WTC11 (cell line): ENCODE results near the gene VARS2. TPM values are rescaled to one million over a fixed set of nuclear protein-coding genes. Genes with fewer than 3 reads are reported as not detected.
A peak's percentile ranks its signal among the peaks of the same experiment; 100 is the strongest.

Experiments used
- ATAC-seq: fragments of 200-7000 bp; cut with Tn5 transposase; 2 replicates; pipeline ENCODE4 v1.10.0; 2021; ENCODE audit warnings: mild to moderate bottlenecking, moderate library complexity
- CTCF ChIA-PET: fragments of 300-600 bp; sonication (Branson Sonifier 250); formaldehyde crosslinking; loops from one replicate; lab custom pipeline; 2021; ENCODE audit warnings: antibody characterized with exemption; lab: Charles Lee
- POLR2A ChIA-PET: fragments of 350-600 bp; sonication (Branson Sonifier 250); formaldehyde crosslinking; loops from one replicate; lab custom pipeline; 2021; ENCODE audit warnings: antibody characterized with exemption; lab: Charles Lee
- DNase-seq: peaks from one replicate; pipeline ENCODE4 v3.0.0; 2021; ENCODE audit warnings: low spot score
- H3K27ac Mint-ChIP-seq: 2 replicates; pipeline ENCODE4 v1.8.0; 2021; ENCODE audit warnings: mixed read lengths
- H3K27me3 Mint-ChIP-seq: 2 replicates; pipeline ENCODE4 v1.8.0; 2021; ENCODE audit warnings: low read depth, mild to moderate bottlenecking, moderate library complexity, mixed read lengths
- H3K36me3 Mint-ChIP-seq: 2 replicates; pipeline ENCODE4 v1.8.0; 2021; ENCODE audit warnings: mixed read lengths
- H3K4me1 Mint-ChIP-seq: 2 replicates; pipeline ENCODE4 v1.8.0; 2022; ENCODE audit warnings: mixed read lengths
- H3K4me3 Mint-ChIP-seq: 2 replicates; pipeline ENCODE4 v1.8.0; 2021; ENCODE audit warnings: mild to moderate bottlenecking, moderate library complexity, mixed read lengths
- H3K9me3 Mint-ChIP-seq: 2 replicates; pipeline ENCODE4 v1.8.0; 2021; ENCODE audit warnings: mixed read lengths
- ATF1 ChIP-seq: sonication (generic); formaldehyde crosslinking; IDR thresholded peaks from 2 replicates; pipeline ENCODE4 v1.8.1; 2023; ENCODE audit warnings: mild to moderate bottlenecking, moderate library complexity, missing genetic modification reagents
- EMX1 ChIP-seq: fragments of 250-450 bp; sonication (Bioruptor Pico); IDR thresholded peaks from 2 replicates; pipeline ENCODE4 v1.8.0; 2021; ENCODE audit warnings: mild to moderate bottlenecking
- ESRRA ChIP-seq: sonication (generic); formaldehyde crosslinking; IDR thresholded peaks from 2 replicates; pipeline ENCODE4 v1.8.1; 2022; ENCODE audit warnings: mild to moderate bottlenecking, missing genetic modification reagents, borderline replicate concordance
- FOXK1 ChIP-seq: sonication (generic); formaldehyde crosslinking; IDR thresholded peaks from 2 replicates; pipeline ENCODE4 v1.8.0; 2022; ENCODE audit warnings: mild to moderate bottlenecking, moderate library complexity, missing genetic modification reagents
- GABPB1 ChIP-seq: sonication (generic); formaldehyde crosslinking; IDR thresholded peaks from 2 replicates; pipeline ENCODE4 v1.8.1; 2023; ENCODE audit warnings: mild to moderate bottlenecking, missing genetic modification reagents
- IRF2 ChIP-seq: sonication (generic); formaldehyde crosslinking; IDR thresholded peaks from 2 replicates; pipeline ENCODE4 v1.8.0; 2022; ENCODE audit warnings: low read depth, missing genetic modification reagents, borderline replicate concordance
- NFYB ChIP-seq: sonication (generic); formaldehyde crosslinking; conservative IDR thresholded peaks from 2 replicates; pipeline ENCODE4 v1.8.0; 2022; ENCODE audit warnings: low read depth, missing genetic modification reagents
- NR1H2 ChIP-seq: sonication (generic); formaldehyde crosslinking; IDR thresholded peaks from 2 replicates; pipeline ENCODE4 v1.9.0; 2021; ENCODE audit warnings: mild to moderate bottlenecking, moderate library complexity, missing genetic modification reagents
- SOX15 ChIP-seq: fragments of 250-450 bp; sonication (Bioruptor Pico); IDR thresholded peaks from 2 replicates; pipeline ENCODE4 v1.9.0; 2021; ENCODE audit warnings: mild to moderate bottlenecking
- SP1 ChIP-seq: sonication (generic); formaldehyde crosslinking; conservative IDR thresholded peaks from 2 replicates; pipeline ENCODE4 v1.8.1; 2022; ENCODE audit warnings: missing genetic modification reagents
- TP53 ChIP-seq: sonication (generic); formaldehyde crosslinking; IDR thresholded peaks from 2 replicates; pipeline ENCODE4 v1.8.1; 2023; ENCODE audit warnings: mild to moderate bottlenecking, missing genetic modification reagents
- ZNF671 ChIP-seq: fragments of 250-450 bp; sonication (Bioruptor Pico); IDR thresholded peaks from 2 replicates; pipeline ENCODE4 v1.8.0; 2021; ENCODE audit warnings: mild to moderate bottlenecking
- total RNA-seq: library from RNA; stranded (reverse); gene quantifications from 3 replicates; pipeline ENCODE4 v1.2.3, GENCODE V29; 2021
- TF ChIP-seq, protein P1 (sequence below): sonication (generic); formaldehyde crosslinking; IDR thresholded peaks from 2 replicates; pipeline ENCODE4 v1.8.1; 2023; ENCODE audit warnings: mild to moderate bottlenecking, moderate library complexity, missing genetic modification reagents
- TF ChIP-seq, protein P2 (sequence below): sonication (generic); formaldehyde crosslinking; IDR thresholded peaks from 2 replicates; pipeline ENCODE4 v1.8.1; 2023; ENCODE audit warnings: mild to moderate bottlenecking, missing genetic modification reagents
- TF ChIP-seq, protein P3 (sequence below): fragments of 250-450 bp; sonication (Bioruptor Pico); IDR thresholded peaks from 2 replicates; pipeline ENCODE4 v2.1.2; 2022; ENCODE audit warnings: mild to moderate bottlenecking, moderate library complexity
- TF ChIP-seq, protein P4 (sequence below): sonication (generic); formaldehyde crosslinking; IDR thresholded peaks from 2 replicates; pipeline ENCODE4 v1.8.0; 2023; ENCODE audit warnings: missing genetic modification reagents, mild to moderate bottlenecking, borderline replicate concordance
- TF ChIP-seq, protein P5 (sequence below): sonication (generic); formaldehyde crosslinking; IDR thresholded peaks from 2 replicates; pipeline ENCODE4 v1.8.0; 2022; ENCODE audit warnings: mild to moderate bottlenecking, missing genetic modification reagents
- TF ChIP-seq, protein P6 (sequence below): sonication (generic); formaldehyde crosslinking; IDR thresholded peaks from 2 replicates; pipeline ENCODE4 v1.8.1; 2022; ENCODE audit warnings: low read depth, missing genetic modification reagents, borderline replicate concordance
- TF ChIP-seq, protein P7 (sequence below): sonication (generic); formaldehyde crosslinking; IDR thresholded peaks from 2 replicates; pipeline ENCODE4 v1.8.1; 2022; ENCODE audit warnings: missing genetic modification reagents, borderline replicate concordance
- TF ChIP-seq, protein P8 (sequence below): sonication (generic); formaldehyde crosslinking; IDR thresholded peaks from 2 replicates; pipeline ENCODE4 v1.8.1; 2022; ENCODE audit warnings: low read depth, mild to moderate bottlenecking, moderate library complexity, missing genetic modification reagents, borderline replicate concordance
- TF ChIP-seq, protein P9 (sequence below): fragments of 250-450 bp; sonication (Bioruptor Pico); IDR thresholded peaks from 2 replicates; pipeline ENCODE4 v1.9.0; 2021; ENCODE audit warnings: mild to moderate bottlenecking

VARS2 gene
- total RNA-seq, 1 experiment from 2014 or later = 65.6 TPM

DNA sequence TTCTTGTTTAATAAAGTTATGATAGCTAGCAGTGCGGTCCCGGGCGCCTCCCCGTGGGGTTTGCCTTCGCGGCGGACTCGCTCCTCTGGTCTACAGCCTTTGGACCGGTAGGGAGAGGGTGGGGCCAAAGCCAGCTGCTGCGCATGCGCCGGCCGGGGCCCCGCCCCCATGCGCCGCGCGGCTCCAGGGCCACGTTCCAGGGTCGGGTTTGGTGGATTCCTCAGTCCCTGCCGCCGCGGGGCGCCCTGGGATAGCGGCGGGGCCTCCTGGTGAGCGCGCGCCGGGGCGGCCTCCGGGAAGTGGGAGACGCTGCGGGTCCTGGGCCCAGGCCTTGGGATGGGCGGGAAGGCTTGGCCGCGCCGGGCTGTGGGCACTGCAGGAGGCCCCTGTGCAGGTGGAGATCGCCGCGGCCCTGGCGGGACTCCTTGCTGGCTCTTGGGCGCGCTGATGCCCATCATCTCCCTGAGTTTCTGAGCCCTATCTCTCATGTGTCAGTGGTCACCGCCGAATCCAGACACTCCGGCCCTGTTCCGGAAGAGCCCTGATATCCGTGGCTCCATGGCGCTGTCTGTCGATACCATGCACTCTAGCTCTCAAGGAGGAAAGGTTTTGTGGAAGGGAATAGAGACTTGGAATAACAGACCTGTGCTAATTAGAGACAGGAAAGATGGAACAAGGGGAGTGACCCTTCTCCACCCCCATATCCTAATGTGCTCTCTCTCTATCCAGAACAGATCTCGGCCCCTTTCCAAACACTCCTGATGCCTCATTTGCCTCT is at the start of gene VARS2 (continued):
- TF ChIP-seq, protein P1, sequence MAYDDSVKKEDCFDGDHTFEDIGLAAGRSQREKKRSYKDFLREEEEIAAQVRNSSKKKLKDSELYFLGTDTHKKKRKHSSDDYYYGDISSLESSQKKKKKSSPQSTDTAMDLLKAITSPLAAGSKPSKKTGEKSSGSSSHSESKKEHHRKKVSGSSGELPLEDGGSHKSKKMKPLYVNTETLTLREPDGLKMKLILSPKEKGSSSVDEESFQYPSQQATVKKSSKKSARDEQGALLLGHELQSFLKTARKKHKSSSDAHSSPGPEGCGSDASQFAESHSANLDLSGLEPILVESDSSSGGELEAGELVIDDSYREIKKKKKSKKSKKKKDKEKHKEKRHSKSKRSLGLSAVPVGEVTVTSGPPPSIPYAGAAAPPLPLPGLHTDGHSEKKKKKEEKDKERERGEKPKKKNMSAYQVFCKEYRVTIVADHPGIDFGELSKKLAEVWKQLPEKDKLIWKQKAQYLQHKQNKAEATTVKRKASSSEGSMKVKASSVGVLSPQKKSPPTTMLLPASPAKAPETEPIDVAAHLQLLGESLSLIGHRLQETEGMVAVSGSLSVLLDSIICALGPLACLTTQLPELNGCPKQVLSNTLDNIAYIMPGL (CRISPR knock-in tag) = peak; percentile 75; the same call in 1 of the 2 replicates
- TF ChIP-seq, protein P2, sequence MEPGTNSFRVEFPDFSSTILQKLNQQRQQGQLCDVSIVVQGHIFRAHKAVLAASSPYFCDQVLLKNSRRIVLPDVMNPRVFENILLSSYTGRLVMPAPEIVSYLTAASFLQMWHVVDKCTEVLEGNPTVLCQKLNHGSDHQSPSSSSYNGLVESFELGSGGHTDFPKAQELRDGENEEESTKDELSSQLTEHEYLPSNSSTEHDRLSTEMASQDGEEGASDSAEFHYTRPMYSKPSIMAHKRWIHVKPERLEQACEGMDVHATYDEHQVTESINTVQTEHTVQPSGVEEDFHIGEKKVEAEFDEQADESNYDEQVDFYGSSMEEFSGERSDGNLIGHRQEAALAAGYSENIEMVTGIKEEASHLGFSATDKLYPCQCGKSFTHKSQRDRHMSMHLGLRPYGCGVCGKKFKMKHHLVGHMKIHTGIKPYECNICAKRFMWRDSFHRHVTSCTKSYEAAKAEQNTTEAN = peak; percentile 41; the same call in 1 of the 2 replicates
- TF ChIP-seq ATF1 (CRISPR knock-in tag) (no peak; the same call in 1 of the 2 replicates), ZNF671 (CRISPR knock-in tag) (no peak), ESRRA (CRISPR knock-in tag) (peak; percentile 65; the same call in 1 of the 2 replicates), IRF2 (CRISPR knock-in tag) (no peak), SOX15 (no peak)
- TF ChIP-seq, protein P3, sequence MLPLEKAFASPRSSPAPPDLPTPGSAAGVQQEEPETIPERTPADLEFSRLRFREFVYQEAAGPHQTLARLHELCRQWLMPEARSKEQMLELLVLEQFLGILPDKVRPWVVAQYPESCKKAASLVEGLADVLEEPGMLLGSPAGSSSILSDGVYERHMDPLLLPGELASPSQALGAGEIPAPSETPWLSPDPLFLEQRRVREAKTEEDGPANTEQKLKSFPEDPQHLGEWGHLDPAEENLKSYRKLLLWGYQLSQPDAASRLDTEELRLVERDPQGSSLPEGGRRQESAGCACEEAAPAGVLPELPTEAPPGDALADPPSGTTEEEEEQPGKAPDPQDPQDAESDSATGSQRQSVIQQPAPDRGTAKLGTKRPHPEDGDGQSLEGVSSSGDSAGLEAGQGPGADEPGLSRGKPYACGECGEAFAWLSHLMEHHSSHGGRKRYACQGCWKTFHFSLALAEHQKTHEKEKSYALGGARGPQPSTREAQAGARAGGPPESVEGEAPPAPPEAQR (CRISPR knock-in tag) = no peak

DNA sequence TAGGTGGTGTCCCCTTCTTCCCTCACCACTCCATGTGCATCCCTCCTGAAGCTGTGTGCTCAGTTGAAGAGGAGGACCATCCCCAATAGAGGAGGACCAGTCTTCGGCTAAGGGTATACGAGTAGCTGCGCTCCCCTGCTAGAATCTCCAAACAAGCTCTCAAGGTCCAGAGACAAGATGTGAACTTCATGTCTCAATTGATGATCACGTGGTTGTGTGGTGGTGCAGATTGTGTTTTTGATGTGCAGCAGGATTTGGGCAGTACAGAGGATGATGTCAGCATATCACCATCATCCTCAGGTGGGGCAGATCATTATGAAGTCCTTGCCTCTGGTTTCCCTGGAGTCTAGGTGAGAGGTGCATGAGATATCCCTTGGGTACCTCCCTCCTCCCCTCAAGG is 49.7 kb upstream of the VARS2 start:
- Mint-ChIP-seq H3K27me3 (peaks cover 28% of the 10 kb centered on the region), H3K9me3 (peaks cover 67% of the 10 kb centered on the region), H3K4me3 (no peak overlapping the region), H3K36me3 (peaks cover 38% of the 10 kb centered on the region), H3K27ac (no peak overlapping the region), H3K4me1 (no peaks in the 10 kb centered on the region)
- CTCF ChIA-PET = no interaction called here
- DNase-seq = no peak
- POLR2A ChIA-PET = no interaction called here
- ATAC-seq = no peak
- TF ChIP-seq, protein P4, sequence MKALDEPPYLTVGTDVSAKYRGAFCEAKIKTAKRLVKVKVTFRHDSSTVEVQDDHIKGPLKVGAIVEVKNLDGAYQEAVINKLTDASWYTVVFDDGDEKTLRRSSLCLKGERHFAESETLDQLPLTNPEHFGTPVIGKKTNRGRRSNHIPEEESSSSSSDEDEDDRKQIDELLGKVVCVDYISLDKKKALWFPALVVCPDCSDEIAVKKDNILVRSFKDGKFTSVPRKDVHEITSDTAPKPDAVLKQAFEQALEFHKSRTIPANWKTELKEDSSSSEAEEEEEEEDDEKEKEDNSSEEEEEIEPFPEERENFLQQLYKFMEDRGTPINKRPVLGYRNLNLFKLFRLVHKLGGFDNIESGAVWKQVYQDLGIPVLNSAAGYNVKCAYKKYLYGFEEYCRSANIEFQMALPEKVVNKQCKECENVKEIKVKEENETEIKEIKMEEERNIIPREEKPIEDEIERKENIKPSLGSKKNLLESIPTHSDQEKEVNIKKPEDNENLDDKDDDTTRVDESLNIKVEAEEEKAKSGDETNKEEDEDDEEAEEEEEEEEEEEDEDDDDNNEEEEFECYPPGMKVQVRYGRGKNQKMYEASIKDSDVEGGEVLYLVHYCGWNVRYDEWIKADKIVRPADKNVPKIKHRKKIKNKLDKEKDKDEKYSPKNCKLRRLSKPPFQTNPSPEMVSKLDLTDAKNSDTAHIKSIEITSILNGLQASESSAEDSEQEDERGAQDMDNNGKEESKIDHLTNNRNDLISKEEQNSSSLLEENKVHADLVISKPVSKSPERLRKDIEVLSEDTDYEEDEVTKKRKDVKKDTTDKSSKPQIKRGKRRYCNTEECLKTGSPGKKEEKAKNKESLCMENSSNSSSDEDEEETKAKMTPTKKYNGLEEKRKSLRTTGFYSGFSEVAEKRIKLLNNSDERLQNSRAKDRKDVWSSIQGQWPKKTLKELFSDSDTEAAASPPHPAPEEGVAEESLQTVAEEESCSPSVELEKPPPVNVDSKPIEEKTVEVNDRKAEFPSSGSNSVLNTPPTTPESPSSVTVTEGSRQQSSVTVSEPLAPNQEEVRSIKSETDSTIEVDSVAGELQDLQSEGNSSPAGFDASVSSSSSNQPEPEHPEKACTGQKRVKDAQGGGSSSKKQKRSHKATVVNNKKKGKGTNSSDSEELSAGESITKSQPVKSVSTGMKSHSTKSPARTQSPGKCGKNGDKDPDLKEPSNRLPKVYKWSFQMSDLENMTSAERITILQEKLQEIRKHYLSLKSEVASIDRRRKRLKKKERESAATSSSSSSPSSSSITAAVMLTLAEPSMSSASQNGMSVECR = no peak
- TF ChIP-seq NFYB (CRISPR knock-in tag) (no peak), GABPB1 (CRISPR knock-in tag) (no peak), NR1H2 (CRISPR knock-in tag) (no peak), FOXK1 (no peak), TP53 (CRISPR knock-in tag) (no peak), SP1 (CRISPR knock-in tag) (no peak), EMX1 (CRISPR knock-in tag) (no peak)
- TF ChIP-seq, protein P5, sequence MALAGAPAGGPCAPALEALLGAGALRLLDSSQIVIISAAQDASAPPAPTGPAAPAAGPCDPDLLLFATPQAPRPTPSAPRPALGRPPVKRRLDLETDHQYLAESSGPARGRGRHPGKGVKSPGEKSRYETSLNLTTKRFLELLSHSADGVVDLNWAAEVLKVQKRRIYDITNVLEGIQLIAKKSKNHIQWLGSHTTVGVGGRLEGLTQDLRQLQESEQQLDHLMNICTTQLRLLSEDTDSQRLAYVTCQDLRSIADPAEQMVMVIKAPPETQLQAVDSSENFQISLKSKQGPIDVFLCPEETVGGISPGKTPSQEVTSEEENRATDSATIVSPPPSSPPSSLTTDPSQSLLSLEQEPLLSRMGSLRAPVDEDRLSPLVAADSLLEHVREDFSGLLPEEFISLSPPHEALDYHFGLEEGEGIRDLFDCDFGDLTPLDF = no peak
- TF ChIP-seq, protein P6, sequence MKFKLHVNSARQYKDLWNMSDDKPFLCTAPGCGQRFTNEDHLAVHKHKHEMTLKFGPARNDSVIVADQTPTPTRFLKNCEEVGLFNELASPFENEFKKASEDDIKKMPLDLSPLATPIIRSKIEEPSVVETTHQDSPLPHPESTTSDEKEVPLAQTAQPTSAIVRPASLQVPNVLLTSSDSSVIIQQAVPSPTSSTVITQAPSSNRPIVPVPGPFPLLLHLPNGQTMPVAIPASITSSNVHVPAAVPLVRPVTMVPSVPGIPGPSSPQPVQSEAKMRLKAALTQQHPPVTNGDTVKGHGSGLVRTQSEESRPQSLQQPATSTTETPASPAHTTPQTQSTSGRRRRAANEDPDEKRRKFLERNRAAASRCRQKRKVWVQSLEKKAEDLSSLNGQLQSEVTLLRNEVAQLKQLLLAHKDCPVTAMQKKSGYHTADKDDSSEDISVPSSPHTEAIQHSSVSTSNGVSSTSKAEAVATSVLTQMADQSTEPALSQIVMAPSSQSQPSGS (CRISPR knock-in tag) = no peak
- TF ChIP-seq, protein P7, sequence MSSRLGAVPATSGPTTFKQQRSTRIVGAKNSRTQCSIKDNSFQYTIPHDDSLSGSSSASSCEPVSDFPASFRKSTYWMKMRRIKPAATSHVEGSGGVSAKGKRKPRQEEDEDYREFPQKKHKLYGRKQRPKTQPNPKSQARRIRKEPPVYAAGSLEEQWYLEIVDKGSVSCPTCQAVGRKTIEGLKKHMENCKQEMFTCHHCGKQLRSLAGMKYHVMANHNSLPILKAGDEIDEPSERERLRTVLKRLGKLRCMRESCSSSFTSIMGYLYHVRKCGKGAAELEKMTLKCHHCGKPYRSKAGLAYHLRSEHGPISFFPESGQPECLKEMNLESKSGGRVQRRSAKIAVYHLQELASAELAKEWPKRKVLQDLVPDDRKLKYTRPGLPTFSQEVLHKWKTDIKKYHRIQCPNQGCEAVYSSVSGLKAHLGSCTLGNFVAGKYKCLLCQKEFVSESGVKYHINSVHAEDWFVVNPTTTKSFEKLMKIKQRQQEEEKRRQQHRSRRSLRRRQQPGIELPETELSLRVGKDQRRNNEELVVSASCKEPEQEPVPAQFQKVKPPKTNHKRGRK = no peak
- TF ChIP-seq, protein P8, sequence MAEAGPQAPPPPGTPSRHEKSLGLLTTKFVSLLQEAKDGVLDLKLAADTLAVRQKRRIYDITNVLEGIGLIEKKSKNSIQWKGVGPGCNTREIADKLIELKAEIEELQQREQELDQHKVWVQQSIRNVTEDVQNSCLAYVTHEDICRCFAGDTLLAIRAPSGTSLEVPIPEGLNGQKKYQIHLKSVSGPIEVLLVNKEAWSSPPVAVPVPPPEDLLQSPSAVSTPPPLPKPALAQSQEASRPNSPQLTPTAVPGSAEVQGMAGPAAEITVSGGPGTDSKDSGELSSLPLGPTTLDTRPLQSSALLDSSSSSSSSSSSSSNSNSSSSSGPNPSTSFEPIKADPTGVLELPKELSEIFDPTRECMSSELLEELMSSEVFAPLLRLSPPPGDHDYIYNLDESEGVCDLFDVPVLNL (CRISPR knock-in tag) = no peak
- TF ChIP-seq, protein P9, sequence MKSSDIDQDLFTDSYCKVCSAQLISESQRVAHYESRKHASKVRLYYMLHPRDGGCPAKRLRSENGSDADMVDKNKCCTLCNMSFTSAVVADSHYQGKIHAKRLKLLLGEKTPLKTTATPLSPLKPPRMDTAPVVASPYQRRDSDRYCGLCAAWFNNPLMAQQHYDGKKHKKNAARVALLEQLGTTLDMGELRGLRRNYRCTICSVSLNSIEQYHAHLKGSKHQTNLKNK (CRISPR knock-in tag) = no peak
